ENCODE measurements around the gene BRAT1.

BRAT1 gene

DNA sequence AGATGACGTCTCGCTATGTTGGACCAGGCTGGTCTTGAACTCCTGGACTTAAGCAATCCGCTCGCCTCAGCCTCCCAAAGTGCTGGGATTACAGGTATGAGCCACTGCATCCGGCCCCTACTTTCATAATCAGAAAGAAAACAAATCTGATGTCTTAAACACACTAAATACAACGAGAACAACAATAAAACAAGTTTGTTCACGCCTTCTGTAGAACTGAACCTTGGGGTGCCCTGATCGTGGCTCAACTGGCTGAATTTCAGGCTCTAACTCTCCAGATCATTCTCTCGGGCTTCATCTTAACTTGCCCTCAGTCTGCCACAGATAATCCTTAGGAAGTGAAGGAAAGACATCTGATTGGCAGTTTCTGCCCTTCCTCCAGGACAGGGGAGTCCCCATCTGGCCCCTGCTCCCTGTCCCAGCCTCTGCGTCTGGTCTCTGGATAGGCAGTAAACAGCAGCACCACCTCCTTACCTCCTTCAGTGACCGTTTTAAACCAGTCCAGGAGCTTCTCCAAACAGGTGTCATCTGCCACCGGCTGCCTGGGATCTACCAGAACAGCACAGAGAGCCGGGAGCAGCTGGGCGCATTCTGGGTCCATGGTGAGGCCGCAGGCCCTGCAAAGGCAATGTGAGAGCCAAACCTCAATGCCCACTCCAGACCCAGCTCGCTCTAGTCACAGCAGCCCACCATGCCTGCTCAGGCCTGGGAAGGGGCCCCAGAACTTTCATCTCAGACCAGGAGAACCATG, 1.3 kb downstream of the BRAT1 start:
- Mint-ChIP-seq H3K4me3 (peak overlapping the region; percentile 91 to 93), H3K4me1 (peaks cover 43% of the 10 kb centered on the region), H3K27me3 (no peaks in the 10 kb centered on the region), H3K27ac (peak overlapping the region; percentile 91 to 98), H3K9me3 (no peaks in the 10 kb centered on the region)
- ATAC-seq (no peak), DNase-seq (no peak)

DNA sequence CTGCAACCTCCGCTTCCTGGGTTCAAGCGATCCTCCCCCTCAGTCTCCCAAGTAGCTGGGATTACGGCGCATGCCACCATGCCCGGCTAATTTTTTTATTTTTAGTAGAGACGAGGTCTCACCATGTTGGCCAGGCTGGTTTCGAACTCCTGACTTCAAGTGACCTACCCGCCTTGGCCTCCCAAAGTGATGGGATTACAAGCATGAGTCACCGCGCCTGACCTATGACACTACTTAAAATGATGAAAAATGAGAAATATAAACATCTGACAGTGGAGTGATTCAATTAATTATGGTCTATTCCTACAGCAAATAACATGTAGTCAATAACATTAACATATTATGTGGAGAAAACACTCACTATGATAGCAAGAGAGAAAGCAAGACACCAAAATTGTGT, 2.2 kb downstream of the BRAT1 start:
- Mint-ChIP-seq H3K4me3 (peak overlapping the region in 1 of 2 donors; percentile 91), H3K9me3 (no peaks in the 10 kb centered on the region), H3K4me1 (peaks cover 38% of the 10 kb centered on the region), H3K27ac (peak overlapping the region in 1 of 2 donors; percentile 36), H3K27me3 (no peaks in the 10 kb centered on the region)
- DNase-seq (no peak), ATAC-seq (no peak)

DNA sequence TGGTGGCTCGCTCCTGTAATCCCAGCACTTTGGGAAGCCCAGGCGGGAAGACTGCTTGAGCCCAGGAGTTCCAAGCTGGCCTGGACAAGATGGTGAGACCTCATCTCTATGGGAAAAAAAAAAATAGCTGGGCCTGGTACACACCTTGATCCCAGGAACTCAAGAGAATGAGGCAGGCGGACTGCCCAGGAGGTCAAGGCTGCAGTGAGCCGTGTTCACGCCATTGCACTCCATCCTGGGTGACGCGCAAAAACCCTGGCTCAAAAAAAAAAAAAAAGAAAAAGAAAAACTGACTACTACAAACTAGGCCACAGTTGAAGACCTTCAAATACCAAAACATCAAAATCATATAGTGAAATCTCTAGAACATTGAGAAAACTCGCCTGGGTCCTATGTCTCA, 3.9 kb downstream of the BRAT1 start:
- H3K9me3 Mint-ChIP-seq = no peaks in the 10 kb centered on the region
- ATAC-seq = no peak
- no peak for DNase-seq
- no peaks in the 10 kb centered on the region for H3K27me3 Mint-ChIP-seq
- no peak overlapping the region for H3K27ac Mint-ChIP-seq
- H3K4me1 Mint-ChIP-seq = peaks cover 34% of the 10 kb centered on the region
- H3K4me3 Mint-ChIP-seq = no peak overlapping the region

DNA sequence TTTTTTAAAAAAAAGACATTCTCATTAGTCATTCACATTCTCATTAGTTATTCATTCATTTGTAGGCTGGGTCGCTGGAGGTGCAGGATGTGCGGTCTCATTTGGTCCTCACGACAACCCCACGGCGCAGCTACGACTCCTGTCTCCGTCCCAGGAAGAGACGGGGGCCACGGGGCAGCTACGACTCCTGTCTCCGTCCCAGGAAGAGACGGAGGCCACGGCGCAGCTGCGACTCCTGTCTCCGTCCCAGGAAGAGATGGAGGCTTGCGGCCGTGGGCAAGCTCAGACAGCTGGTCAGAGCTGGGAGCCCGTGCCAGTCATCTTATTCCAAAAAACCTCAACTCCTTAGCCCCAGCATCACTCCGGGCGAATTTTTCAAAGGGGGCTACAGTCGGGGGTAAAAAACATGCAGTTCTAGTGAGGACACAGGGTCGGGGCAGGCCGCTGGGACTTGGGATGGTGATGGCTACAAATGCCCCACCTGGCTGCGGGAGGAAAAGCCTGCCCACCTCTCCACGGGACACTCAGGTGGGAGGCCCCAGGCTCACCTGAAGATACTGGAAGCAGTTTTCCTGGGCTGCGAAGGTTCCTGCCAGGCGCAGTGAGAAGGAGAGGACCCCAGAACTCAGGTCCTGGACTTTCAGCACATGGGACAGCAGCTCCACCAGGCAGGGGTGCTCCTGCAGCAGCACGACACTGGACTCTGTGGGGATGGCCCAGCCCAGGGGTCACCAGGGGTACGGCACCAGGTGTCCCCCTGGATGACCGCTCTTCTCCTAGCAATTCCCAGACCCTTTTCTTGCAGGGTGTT, 8.3 kb downstream of the BRAT1 start:
- Mint-ChIP-seq H3K9me3 (no peaks in the 10 kb centered on the region), H3K27ac (peak overlapping the region in 1 of 2 donors; percentile 76), H3K4me3 (no peak overlapping the region), H3K4me1 (peaks cover 19% of the 10 kb centered on the region), H3K27me3 (no peaks in the 10 kb centered on the region)
- no peak for DNase-seq
- ATAC-seq = no peak

DNA sequence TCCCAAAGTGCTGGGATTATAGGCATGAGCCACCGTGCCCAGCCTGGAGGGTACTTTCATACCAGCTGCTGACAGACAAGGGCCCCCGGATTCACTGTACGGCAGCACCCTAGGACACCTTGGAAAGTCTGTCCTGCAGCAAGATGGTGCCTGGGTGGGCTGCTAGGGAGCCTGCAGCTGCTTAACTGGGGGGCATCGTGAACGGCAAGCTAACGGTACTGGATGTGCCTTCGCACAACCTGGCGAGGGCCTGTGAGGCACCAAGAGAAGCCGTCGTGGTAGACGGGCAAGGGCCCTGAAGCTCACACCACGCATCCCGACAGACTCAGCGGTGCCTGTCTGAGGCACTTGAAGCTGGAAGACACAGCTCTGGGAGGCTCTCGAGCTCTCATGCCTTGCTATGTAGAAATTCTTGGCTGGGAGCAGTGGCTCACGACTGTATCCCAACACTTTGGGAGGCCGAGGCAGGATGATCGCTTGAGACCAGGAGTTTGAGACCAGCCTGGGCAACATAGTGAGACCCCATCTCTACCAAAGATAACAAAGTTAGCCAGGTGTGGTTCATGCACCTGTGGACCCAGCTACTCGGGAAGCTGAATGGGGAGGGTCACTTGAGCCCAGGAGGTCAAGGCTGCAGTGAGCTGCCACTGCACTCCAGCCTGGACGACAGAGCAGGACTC, 9.4 kb downstream of the BRAT1 start:
- no peak overlapping the region for H3K4me3 Mint-ChIP-seq
- H3K4me1 Mint-ChIP-seq = peaks cover 19% of the 10 kb centered on the region
- H3K27ac Mint-ChIP-seq = no peak overlapping the region
- no peaks in the 10 kb centered on the region for H3K9me3 Mint-ChIP-seq
- H3K27me3 Mint-ChIP-seq = no peaks in the 10 kb centered on the region
- ATAC-seq = no peak
- no peak for DNase-seq

DNA sequence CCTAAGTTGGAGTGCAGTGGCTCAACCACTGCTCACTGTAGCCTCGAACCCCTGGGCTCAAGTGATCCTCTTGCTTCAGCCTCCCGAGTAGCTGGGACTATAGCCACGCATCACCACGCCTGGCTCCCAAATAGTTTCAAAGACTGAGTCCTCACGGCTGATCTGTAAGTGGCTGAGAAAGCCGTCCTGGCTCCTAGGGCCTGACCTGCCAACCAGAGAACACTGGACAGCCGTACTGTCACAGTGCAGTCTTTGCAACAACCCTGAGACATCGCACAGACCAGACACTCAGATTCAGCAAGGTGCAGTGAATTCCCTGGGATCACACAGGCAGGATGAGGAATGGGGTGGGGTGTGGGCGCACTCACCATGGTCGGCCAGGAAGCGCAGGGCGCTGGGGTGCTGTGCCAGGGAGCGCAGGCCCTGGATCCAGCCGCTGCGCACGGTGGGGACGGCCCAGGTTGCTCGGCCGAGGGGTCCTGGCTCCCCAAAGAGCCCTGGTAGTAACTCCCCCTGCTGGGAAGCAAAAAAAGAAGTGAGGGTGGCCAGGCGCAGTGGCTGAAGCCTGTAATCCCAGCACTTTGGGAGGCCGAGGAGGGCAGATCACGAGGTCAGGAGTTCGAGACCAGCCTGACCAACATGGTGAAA, 10.7 kb downstream of the BRAT1 start:
- H3K27me3 Mint-ChIP-seq = no peaks in the 10 kb centered on the region
- H3K4me3 Mint-ChIP-seq = no peak overlapping the region
- no peak for DNase-seq
- no peaks in the 10 kb centered on the region for H3K9me3 Mint-ChIP-seq
- H3K27ac Mint-ChIP-seq = peak overlapping the region in 1 of 2 donors; percentile 94
- no peak for ATAC-seq
- peaks cover 11% of the 10 kb centered on the region for H3K4me1 Mint-ChIP-seq

DNA sequence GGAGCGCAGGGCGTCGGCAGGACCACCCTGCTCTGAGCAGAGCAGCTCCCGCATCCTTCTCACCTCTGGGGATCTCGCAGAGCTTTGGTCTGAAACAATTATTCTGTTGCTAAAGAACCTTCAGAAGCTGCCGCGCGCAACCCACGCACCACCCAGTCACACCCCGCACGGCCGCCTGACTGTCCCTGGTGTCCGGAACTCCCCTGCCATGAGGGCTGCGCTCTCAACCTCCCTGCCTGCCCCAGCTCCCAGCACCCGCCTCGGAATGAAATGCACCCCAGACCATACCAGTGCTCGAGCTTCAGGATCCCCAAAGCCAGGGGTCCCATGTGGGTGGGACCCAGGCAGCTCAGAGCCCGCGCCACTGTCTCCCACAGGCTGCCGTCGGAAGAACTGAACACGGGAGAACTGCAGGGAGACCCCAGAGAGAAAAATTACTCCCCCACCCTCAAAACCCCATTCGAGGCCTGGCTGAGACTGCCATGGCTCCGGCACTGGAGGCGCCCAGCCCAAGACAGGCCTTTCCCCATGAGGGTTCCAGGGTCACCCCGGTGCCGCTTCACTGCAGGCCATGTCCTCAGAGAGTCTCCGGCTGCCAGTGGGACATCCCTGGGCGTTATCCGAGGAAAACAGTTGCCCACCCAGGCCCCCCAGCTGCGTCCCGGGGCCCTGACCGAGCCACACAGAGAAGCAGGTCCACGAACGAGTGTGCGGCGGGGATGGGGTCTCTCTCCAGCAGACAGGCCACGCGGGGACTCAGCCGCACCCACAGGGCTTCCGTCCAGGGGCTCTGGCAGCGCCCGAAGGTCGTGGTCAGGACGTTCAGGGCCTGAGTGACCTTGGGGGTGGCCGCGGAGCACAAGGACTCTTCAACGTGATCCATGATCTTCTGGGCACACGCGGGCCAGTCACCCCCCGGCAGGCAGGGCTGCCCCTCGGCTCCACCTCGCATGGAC, 12.1 kb downstream of the BRAT1 start:
- Mint-ChIP-seq H3K27me3 (no peaks in the 10 kb centered on the region), H3K27ac (peak overlapping the region in 1 of 2 donors; percentile 95), H3K4me3 (no peak overlapping the region), H3K4me1 (peaks cover 5% of the 10 kb centered on the region), H3K9me3 (no peaks in the 10 kb centered on the region)
- ATAC-seq = no peak
- DNase-seq = no peak

DNA sequence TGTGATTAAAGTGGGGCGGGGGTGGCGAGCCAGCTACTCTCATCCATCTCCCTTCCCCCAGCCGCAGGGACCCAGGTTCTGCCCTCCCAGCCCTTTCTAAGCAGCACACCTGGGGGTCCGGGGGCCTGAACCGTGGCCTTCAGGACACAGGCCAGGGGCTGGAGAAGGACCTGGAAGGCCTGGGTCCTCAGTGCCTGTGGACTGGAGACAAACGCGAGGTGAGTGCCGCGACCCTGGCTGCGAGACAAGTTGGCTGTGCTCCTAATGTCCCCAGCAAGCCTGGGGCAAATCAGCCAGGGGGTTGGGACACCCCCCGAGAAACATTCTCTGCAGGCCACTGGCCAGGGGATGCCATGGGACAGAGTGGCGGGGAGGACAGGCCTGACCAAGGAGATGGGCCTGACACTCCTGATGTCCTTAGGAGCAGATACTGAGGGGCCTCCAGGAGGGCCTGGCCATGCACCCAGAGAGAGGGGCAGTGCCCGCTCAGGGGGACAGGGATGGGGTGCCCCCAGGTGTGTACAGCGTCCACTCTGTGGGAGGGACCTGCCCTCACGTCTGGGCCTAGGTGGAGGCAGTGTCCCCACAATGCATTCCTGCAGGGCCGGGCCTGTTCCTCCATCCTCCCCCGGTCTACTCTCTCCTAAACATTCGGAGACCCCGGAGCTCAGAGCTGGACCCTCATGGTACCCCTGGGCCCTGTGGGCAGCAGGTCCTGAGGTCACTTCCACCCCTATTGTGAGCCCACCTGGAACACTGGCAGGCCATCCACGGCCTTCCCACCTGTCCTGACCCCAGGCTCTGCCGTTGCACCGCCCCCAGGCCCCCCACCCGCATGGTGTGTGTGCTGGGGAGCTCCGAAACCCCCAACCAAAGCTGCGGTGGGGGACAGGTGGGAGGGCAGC, 13.1 kb downstream of the BRAT1 start:
- H3K4me3 Mint-ChIP-seq = no peak overlapping the region
- no peaks in the 10 kb centered on the region for H3K27me3 Mint-ChIP-seq
- peak overlapping the region in 1 of 2 donors; percentile 95 for H3K27ac Mint-ChIP-seq
- DNase-seq (no peak), ATAC-seq (peak; percentile 28)
- peaks cover 5% of the 10 kb centered on the region for H3K4me1 Mint-ChIP-seq
- H3K9me3 Mint-ChIP-seq = no peaks in the 10 kb centered on the region

DNA sequence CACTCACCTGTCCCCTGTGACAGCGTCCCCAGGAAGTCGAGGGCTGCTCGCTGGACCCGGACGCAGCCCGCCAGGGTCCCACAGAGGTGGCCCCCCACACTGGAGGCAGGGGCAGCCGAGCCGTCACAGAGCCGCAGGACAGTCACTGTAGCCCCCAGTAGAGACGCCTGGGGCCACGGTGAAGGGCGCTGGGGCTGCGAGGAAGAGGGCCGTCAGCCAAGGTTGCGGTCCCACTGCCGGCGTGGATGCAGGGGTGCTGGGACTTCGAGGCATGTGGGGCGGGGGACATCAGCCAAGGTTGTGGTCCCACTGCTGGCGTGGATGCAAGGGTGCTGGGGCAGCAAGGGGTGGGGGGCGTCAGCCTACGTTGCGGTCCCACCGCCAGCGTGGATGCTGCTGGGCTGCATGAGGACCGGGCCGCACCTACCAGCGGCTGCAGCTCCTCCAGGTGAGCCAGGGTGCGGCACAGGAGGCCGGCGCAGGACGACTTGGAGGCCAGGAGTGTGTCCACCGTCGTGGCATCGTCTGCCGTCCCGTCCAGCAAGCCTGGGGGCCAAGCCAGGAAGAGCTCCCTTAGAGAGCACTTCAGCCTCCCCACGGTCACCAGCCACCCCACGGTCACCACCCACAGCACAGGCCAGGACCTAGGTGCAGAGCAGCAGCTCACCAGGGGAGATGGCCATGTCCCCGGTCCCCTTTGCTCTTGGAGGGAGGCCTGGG, 13.9 kb downstream of the BRAT1 start:
- Mint-ChIP-seq H3K27me3 (no peaks in the 10 kb centered on the region), H3K4me1 (peaks cover 5% of the 10 kb centered on the region), H3K9me3 (no peaks in the 10 kb centered on the region), H3K27ac (peak overlapping the region in 1 of 2 donors; percentile 63), H3K4me3 (no peak overlapping the region)
- DNase-seq = no peak
- no peak for ATAC-seq

DNA sequence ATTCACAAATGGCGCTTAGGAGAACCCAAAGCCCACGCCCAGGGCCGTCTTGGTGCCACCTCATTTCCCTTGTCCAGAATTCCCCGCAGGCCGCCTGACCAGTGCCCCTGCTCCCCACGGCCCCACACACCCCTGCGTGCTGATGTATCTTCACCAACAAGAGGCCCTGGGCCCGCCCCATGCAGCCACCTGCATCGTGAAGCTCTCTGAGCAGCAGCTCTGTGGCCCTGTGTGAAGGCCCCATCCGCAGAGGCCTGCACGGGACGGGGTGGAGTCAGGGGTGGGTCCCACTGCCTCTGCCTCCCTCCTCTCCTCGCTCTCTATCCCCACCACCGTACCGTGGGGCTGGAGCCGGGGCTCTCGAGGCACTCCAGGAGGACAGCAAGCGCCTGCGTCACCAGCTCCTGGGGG, 14.7 kb downstream of the BRAT1 start:
- Mint-ChIP-seq H3K27ac (peak overlapping the region in 1 of 2 donors; percentile 82), H3K9me3 (no peaks in the 10 kb centered on the region), H3K27me3 (no peaks in the 10 kb centered on the region), H3K4me3 (no peak overlapping the region), H3K4me1 (peaks cover 5% of the 10 kb centered on the region)
- peak; percentile 27 for ATAC-seq
- DNase-seq = no peak

DNA sequence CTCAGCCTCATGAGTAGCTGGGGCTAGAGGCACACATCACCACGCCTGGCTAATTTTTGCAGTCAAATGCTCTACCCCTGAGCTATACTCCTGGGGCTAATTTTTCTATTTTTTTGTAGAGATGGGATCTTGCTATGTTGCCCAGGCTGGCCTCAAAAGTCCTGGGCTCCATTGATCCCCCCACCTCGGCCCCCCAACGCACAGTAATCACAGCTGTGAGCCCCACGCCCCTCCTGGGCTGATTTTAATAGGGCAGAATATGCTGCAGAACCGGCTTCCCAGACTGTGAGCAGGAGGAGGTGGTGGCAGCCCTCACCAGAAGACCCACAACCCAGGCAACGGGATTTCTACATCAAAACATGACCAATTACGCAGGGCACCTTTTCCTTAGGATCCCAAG, 15.2 kb downstream of the BRAT1 start:
- no peak overlapping the region for H3K4me3 Mint-ChIP-seq
- H3K4me1 Mint-ChIP-seq = peaks cover 5% of the 10 kb centered on the region
- ATAC-seq (no peak), DNase-seq (no peak)
- no peaks in the 10 kb centered on the region for H3K9me3 Mint-ChIP-seq
- H3K27me3 Mint-ChIP-seq = no peaks in the 10 kb centered on the region
- H3K27ac Mint-ChIP-seq = no peak overlapping the region

DNA sequence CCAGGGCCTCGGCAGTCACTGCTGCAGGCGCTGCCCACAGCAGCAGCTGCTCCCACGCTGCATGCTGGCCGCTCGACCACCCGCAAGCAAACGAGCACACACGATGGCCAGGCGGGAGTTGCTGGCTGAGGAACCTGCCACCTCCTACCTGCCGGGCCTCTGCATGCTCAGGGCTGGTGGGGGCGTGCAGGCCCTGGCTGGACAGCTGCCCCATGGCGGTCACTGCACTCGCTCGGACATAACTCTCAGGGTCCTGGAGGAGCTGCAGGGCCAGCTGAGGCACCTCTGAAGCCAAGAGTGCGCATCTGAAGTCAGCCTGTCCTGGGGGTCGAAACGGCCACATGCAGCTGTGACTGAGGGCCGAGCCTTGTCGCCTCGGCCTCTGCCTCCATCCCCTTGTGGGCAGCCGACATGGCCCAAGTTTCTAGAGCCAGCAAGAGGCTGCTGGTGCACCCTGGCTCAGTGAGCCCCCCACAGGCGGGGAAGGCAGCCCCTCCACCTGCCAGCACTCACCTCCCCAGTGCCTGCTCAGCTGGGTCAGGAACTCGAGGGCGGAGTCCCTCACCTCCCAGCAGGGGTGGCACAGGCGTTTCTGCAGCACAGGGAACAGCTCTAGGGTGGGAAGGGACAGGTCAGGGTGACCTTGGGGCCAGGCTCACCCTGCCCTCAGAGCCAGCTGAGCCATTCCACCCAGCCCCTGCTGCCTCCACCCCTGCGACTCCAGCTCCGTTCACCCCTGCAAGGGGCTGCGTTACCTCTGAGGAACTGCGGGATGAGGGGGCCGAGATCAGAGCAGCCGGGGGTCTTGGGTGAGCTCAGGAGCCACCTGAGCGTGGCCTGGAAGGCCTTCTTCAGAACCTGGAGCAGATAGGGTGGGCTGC, 16.1 kb downstream of the BRAT1 start:
- Mint-ChIP-seq H3K4me1 (peaks cover 5% of the 10 kb centered on the region), H3K9me3 (no peaks in the 10 kb centered on the region), H3K27ac (peak overlapping the region in 1 of 2 donors; percentile 48), H3K4me3 (no peak overlapping the region), H3K27me3 (no peaks in the 10 kb centered on the region)
- ATAC-seq (no peak), DNase-seq (no peak)

Data from stimulated activated naive CD8-positive, alpha-beta T cell treated with anti-CD3 and anti-CD28 coated beads, Interleukin-15, amount 100 ng/mL, for 72 hours (primary cell).